PFSK-1 (cell line): ENCODE measurements around the gene RAD54L.
A peak's percentile ranks its signal among the peaks of the same experiment; 100 is the strongest.

Experiments used
- FOXP2 ChIP-seq: optimal IDR thresholded peaks from 2 replicates; pipeline ENCODE3; 2011; ENCODE audit warnings: borderline replicate concordance, control low read depth, inconsistent platforms; ENCODE audit not compliant: insufficient read depth; ENCODE audit errors: extremely low read length, extremely low read depth
- POLR2AphosphoS5 ChIP-seq: IDR thresholded peaks from 2 replicates; pipeline ENCODE4 v1.6.1; 2012; ENCODE audit warnings: low read depth, mild to moderate bottlenecking, control low read depth, low read length, moderate library complexity
- SIN3A ChIP-seq: IDR thresholded peaks from 2 replicates; pipeline ENCODE4 v1.6.1; 2012; ENCODE audit warnings: mild to moderate bottlenecking, low read length, moderate library complexity, borderline replicate concordance; ENCODE audit not compliant: insufficient read depth
- TAF1 ChIP-seq: IDR thresholded peaks from 2 replicates; pipeline ENCODE4 v1.6.1; 2012; ENCODE audit warnings: low read length, control low read depth, borderline replicate concordance; ENCODE audit not compliant: insufficient read depth
- TF ChIP-seq, protein P1 (sequence below), 2 experiments: IDR thresholded peaks; 2 replicates each; pipeline versions ENCODE4 v1.6.1 to v1.8.0; 2011 to 2012; ENCODE audit warnings: low read depth in 2 of 2, low read length in 2 of 2, control low read depth in 1 of 2, inconsistent platforms in 1 of 2, mild to moderate bottlenecking in 1 of 2, moderate library complexity in 1 of 2; ENCODE audit not compliant: insufficient read depth in 1 of 2

RAD54L gene

DNA sequence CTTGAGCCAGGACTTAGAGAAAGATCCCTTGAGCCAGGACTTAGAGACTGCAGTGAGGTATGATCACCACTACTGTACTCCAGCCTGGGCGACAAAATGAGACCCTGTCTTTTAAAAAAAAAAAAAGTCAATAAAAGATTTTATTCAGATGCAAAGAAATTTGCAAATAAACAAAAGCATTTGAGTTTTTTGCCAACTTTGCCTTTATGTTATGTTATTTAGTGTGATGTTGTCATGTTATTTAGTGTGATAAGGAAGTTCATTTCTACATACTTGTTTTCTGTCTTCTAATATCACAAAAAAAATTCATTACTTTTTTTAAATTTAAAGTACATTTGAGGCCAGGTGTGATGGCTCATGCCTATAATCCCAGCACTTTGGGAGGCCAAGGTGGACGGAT, 9.0 kb downstream of the RAD54L start:
- TF ChIP-seq FOXP2 (no peak), TAF1 (no peak)

DNA sequence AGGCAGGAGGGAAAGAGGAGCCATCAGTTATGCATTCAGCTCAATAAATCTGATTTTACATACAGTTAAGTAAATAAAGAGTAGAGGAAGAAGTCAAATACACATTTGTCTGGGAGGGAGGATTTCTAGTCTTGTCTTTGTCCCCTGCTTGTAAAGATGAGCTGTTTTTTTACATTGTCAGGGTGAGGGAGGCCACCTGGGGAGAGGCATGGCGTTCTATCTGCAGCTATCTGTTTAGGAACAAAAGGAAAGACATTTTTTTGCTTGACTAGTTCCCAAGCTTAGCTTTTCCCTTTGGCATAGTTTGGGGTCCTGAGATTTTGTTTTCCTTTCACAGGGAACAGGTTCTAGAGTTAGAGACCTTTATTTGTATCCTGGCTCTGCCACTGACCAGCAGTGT, 14.9 kb downstream of the RAD54L start:
- TF ChIP-seq SIN3A (no peak), POLR2AphosphoS5 (no peak), FOXP2 (no peak), TAF1 (no peak)
- TF ChIP-seq, protein P1, sequence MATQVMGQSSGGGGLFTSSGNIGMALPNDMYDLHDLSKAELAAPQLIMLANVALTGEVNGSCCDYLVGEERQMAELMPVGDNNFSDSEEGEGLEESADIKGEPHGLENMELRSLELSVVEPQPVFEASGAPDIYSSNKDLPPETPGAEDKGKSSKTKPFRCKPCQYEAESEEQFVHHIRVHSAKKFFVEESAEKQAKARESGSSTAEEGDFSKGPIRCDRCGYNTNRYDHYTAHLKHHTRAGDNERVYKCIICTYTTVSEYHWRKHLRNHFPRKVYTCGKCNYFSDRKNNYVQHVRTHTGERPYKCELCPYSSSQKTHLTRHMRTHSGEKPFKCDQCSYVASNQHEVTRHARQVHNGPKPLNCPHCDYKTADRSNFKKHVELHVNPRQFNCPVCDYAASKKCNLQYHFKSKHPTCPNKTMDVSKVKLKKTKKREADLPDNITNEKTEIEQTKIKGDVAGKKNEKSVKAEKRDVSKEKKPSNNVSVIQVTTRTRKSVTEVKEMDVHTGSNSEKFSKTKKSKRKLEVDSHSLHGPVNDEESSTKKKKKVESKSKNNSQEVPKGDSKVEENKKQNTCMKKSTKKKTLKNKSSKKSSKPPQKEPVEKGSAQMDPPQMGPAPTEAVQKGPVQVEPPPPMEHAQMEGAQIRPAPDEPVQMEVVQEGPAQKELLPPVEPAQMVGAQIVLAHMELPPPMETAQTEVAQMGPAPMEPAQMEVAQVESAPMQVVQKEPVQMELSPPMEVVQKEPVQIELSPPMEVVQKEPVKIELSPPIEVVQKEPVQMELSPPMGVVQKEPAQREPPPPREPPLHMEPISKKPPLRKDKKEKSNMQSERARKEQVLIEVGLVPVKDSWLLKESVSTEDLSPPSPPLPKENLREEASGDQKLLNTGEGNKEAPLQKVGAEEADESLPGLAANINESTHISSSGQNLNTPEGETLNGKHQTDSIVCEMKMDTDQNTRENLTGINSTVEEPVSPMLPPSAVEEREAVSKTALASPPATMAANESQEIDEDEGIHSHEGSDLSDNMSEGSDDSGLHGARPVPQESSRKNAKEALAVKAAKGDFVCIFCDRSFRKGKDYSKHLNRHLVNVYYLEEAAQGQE (IDR thresholded peaks at IDR 0.05; ENCODE audit: insufficient read depth in 1 of 2, low read depth in 2 of 2, low read length in 2 of 2), result no peak

- TF ChIP-seq, protein P1 (IDR thresholded peaks at IDR 0.05; ENCODE audit: insufficient read depth in 1 of 2, low read depth in 2 of 2, low read length in 2 of 2), result no peak
- TF ChIP-seq FOXP2, result no peak
- TF ChIP-seq SIN3A, result no peak
- TF ChIP-seq TAF1, result no peak
- TF ChIP-seq POLR2AphosphoS5, result no peak
These were observed 15.6 kb downstream of the RAD54L start for GRCh38 chr1:46263146-46263545.

GRCh38 chr1:46268578-46268977, 21.0 kb downstream of the RAD54L start:
- TF ChIP-seq, protein P1 (IDR thresholded peaks at IDR 0.05; ENCODE audit: insufficient read depth in 1 of 2, low read depth in 2 of 2, low read length in 2 of 2), result no peak
- no peak for TF ChIP-seq SIN3A
- TF ChIP-seq POLR2AphosphoS5, result no peak
- TF ChIP-seq TAF1, result no peak
- TF ChIP-seq FOXP2, result no peak

GRCh38 chr1:46274225-46275029, 26.9 kb downstream of the RAD54L start:
- TF ChIP-seq, protein P1 (IDR thresholded peaks at IDR 0.05; ENCODE audit: insufficient read depth in 1 of 2, low read depth in 2 of 2, low read length in 2 of 2), result no peak
- peak; percentile 19; the same call in 1 of the 2 replicates for TF ChIP-seq POLR2AphosphoS5
